Measurements from ENCODE around the gene LRMDA.

GRCh38 chr10:75640381-75640780 lies 209.0 kb downstream of the LRMDA start:
- TF ChIP-seq, protein P1, sequence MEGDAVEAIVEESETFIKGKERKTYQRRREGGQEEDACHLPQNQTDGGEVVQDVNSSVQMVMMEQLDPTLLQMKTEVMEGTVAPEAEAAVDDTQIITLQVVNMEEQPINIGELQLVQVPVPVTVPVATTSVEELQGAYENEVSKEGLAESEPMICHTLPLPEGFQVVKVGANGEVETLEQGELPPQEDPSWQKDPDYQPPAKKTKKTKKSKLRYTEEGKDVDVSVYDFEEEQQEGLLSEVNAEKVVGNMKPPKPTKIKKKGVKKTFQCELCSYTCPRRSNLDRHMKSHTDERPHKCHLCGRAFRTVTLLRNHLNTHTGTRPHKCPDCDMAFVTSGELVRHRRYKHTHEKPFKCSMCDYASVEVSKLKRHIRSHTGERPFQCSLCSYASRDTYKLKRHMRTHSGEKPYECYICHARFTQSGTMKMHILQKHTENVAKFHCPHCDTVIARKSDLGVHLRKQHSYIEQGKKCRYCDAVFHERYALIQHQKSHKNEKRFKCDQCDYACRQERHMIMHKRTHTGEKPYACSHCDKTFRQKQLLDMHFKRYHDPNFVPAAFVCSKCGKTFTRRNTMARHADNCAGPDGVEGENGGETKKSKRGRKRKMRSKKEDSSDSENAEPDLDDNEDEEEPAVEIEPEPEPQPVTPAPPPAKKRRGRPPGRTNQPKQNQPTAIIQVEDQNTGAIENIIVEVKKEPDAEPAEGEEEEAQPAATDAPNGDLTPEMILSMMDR (IDR thresholded peaks at IDR 0.05; ENCODE audit: low read depth, low read length) = no peak
- TF ChIP-seq EZH2phosphoT487 (IDR thresholded peaks at IDR 0.05; ENCODE audit: low read depth) = no peak

Data from OCI-LY3 (cell line).